ENCODE measurements around the gene BTBD19. TPM values are rescaled to one million over a fixed set of nuclear protein-coding genes. Genes with fewer than 3 reads are reported as not detected.

The BTBD19 gene
- total and polyA plus RNA-seq, 9 of the 15 experiments (the other 6 are each of a cell fraction or from before 2014, with no cell fraction given) = 0.22 to 2.0 (median 0.95) TPM

DNA sequence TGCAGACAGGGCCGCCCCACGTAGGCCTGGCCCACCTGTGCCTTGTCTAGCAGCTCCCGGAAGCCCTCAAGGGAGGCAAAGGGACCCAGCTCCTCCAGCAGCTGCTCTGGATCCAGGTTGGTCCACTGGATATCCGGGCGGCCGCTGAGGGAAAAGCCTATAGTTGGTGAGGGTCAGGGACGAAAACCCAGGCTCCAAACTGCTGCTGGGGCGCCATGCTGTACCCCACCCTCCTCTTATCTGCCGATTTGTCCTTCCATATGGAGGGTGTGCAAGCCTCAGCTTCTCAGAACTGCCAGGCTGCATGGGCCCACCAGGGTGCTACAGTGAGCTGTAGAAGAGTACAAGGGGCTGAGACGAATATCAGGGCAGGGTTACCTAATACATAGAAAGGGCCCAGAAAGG is 22.6 kb downstream of the BTBD19 start (continued):
- TF ChIP-seq CBX3 (IDR thresholded peaks at IDR 0.05; ENCODE audit: borderline replicate concordance in 1 of 2, low read length in 2 of 2) = no peak
- TF ChIP-seq MBD2 (IDR thresholded peaks at IDR 0.05; ENCODE audit: borderline replicate concordance, low read depth) = no peak
- TF ChIP-seq ZNF41 (CRISPR knock-in tag; conservative IDR thresholded peaks at IDR 0.05) = no peak
- TF ChIP-seq, protein P1, sequence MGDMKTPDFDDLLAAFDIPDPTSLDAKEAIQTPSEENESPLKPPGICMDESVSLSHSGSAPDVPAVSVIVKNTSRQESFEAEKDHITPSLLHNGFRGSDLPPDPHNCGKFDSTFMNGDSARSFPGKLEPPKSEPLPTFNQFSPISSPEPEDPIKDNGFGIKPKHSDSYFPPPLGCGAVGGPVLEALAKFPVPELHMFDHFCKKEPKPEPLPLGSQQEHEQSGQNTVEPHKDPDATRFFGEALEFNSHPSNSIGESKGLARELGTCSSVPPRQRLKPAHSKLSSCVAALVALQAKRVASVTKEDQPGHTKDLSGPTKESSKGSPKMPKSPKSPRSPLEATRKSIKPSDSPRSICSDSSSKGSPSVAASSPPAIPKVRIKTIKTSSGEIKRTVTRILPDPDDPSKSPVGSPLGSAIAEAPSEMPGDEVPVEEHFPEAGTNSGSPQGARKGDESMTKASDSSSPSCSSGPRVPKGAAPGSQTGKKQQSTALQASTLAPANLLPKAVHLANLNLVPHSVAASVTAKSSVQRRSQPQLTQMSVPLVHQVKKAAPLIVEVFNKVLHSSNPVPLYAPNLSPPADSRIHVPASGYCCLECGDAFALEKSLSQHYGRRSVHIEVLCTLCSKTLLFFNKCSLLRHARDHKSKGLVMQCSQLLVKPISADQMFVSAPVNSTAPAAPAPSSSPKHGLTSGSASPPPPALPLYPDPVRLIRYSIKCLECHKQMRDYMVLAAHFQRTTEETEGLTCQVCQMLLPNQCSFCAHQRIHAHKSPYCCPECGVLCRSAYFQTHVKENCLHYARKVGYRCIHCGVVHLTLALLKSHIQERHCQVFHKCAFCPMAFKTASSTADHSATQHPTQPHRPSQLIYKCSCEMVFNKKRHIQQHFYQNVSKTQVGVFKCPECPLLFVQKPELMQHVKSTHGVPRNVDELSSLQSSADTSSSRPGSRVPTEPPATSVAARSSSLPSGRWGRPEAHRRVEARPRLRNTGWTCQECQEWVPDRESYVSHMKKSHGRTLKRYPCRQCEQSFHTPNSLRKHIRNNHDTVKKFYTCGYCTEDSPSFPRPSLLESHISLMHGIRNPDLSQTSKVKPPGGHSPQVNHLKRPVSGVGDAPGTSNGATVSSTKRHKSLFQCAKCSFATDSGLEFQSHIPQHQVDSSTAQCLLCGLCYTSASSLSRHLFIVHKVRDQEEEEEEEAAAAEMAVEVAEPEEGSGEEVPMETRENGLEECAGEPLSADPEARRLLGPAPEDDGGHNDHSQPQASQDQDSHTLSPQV (IDR thresholded peaks at IDR 0.05) = peak; percentile 89
- TF ChIP-seq, protein P2, sequence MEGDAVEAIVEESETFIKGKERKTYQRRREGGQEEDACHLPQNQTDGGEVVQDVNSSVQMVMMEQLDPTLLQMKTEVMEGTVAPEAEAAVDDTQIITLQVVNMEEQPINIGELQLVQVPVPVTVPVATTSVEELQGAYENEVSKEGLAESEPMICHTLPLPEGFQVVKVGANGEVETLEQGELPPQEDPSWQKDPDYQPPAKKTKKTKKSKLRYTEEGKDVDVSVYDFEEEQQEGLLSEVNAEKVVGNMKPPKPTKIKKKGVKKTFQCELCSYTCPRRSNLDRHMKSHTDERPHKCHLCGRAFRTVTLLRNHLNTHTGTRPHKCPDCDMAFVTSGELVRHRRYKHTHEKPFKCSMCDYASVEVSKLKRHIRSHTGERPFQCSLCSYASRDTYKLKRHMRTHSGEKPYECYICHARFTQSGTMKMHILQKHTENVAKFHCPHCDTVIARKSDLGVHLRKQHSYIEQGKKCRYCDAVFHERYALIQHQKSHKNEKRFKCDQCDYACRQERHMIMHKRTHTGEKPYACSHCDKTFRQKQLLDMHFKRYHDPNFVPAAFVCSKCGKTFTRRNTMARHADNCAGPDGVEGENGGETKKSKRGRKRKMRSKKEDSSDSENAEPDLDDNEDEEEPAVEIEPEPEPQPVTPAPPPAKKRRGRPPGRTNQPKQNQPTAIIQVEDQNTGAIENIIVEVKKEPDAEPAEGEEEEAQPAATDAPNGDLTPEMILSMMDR (IDR thresholded peaks at IDR 0.05 in 2 of 3, conservative IDR thresholded peaks at IDR 0.05 in 1 of 3; ENCODE audit: insufficient read depth in 2 of 3, low read depth in 1 of 3, low read length in 3 of 3) = peak; percentile 47 to 58 (median 54)
- TF ChIP-seq GATA2 (CRISPR knock-in tag; IDR thresholded peaks at IDR 0.05) = 0 out of 2 replicates have a peak, but pooled peaks have one; percentile 7
- peak; percentile 63; the same call in 1 of the 2 replicates for TF ChIP-seq KLF1 (tag; IDR thresholded peaks at IDR 0.05)
- TF ChIP-seq NFE2 (IDR thresholded peaks at IDR 0.05; ENCODE audit: low read depth) = no peak
- TF ChIP-seq POLR2AphosphoS5 (IDR thresholded peaks at IDR 0.05; ENCODE audit: control insufficient read depth, insufficient read depth, low read depth, low read length) = 0 out of 2 replicates have a peak, but pooled peaks have one; percentile 40
- TF ChIP-seq ZNF589 (CRISPR knock-in tag; IDR thresholded peaks at IDR 0.05; ENCODE audit: low read depth) = peak; percentile 69; the same call in 1 of the 2 replicates
- TF ChIP-seq E2F3 (CRISPR knock-in tag; IDR thresholded peaks at IDR 0.05) = 0 out of 2 replicates have a peak, but pooled peaks have one; percentile 55
- TF ChIP-seq SMARCB1 (IDR thresholded peaks at IDR 0.05; ENCODE audit: insufficient read length, low read depth) = no peak
- TF ChIP-seq, protein P3, sequence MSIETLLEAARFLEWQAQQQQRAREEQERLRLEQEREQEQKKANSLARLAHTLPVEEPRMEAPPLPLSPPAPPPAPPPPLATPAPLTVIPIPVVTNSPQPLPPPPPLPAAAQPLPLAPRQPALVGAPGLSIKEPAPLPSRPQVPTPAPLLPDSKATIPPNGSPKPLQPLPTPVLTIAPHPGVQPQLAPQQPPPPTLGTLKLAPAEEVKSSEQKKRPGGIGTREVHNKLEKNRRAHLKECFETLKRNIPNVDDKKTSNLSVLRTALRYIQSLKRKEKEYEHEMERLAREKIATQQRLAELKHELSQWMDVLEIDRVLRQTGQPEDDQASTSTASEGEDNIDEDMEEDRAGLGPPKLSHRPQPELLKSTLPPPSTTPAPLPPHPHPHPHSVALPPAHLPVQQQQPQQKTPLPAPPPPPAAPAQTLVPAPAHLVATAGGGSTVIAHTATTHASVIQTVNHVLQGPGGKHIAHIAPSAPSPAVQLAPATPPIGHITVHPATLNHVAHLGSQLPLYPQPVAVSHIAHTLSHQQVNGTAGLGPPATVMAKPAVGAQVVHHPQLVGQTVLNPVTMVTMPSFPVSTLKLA (conservative IDR thresholded peaks at IDR 0.05) = 0 out of 4 replicates have a peak, but pooled peaks of 1 of the 2 experiments have one; percentile 34
- TF ChIP-seq, protein P4, sequence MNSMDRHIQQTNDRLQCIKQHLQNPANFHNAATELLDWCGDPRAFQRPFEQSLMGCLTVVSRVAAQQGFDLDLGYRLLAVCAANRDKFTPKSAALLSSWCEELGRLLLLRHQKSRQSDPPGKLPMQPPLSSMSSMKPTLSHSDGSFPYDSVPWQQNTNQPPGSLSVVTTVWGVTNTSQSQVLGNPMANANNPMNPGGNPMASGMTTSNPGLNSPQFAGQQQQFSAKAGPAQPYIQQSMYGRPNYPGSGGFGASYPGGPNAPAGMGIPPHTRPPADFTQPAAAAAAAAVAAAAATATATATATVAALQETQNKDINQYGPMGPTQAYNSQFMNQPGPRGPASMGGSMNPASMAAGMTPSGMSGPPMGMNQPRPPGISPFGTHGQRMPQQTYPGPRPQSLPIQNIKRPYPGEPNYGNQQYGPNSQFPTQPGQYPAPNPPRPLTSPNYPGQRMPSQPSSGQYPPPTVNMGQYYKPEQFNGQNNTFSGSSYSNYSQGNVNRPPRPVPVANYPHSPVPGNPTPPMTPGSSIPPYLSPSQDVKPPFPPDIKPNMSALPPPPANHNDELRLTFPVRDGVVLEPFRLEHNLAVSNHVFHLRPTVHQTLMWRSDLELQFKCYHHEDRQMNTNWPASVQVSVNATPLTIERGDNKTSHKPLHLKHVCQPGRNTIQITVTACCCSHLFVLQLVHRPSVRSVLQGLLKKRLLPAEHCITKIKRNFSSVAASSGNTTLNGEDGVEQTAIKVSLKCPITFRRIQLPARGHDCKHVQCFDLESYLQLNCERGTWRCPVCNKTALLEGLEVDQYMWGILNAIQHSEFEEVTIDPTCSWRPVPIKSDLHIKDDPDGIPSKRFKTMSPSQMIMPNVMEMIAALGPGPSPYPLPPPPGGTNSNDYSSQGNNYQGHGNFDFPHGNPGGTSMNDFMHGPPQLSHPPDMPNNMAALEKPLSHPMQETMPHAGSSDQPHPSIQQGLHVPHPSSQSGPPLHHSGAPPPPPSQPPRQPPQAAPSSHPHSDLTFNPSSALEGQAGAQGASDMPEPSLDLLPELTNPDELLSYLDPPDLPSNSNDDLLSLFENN (IDR thresholded peaks at IDR 0.05; ENCODE audit: low read depth in 2 of 2, low read length in 2 of 2) = no peak
- TF ChIP-seq CEBPB (tag; IDR thresholded peaks at IDR 0.05) = 0 out of 2 replicates have a peak, but pooled peaks have one; percentile 35
- 0 out of 2 replicates have a peak, but pooled peaks have one; percentile 44 for TF ChIP-seq SMAD4 (CRISPR knock-in tag; conservative IDR thresholded peaks at IDR 0.05)

Data from K562 (cell line).